Endothelial cell of coronary artery (primary cell): ENCODE results near the gene SLC15A2. TPM values are rescaled to one million over a fixed set of nuclear protein-coding genes. Genes with fewer than 3 reads are reported as not detected.

Experiments
- total RNA-seq: library from RNA; depleted of rRNA; stranded (reverse); fragments of >200 nt; gene quantifications from 2 replicates; pipeline ENCODE4 v1.2.3, GENCODE V29; 2014

Gene SLC15A2, protein sequence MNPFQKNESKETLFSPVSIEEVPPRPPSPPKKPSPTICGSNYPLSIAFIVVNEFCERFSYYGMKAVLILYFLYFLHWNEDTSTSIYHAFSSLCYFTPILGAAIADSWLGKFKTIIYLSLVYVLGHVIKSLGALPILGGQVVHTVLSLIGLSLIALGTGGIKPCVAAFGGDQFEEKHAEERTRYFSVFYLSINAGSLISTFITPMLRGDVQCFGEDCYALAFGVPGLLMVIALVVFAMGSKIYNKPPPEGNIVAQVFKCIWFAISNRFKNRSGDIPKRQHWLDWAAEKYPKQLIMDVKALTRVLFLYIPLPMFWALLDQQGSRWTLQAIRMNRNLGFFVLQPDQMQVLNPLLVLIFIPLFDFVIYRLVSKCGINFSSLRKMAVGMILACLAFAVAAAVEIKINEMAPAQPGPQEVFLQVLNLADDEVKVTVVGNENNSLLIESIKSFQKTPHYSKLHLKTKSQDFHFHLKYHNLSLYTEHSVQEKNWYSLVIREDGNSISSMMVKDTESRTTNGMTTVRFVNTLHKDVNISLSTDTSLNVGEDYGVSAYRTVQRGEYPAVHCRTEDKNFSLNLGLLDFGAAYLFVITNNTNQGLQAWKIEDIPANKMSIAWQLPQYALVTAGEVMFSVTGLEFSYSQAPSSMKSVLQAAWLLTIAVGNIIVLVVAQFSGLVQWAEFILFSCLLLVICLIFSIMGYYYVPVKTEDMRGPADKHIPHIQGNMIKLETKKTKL
- total RNA-seq, result 0.09 and 0.75 TPM in 2 replicates

DNA sequence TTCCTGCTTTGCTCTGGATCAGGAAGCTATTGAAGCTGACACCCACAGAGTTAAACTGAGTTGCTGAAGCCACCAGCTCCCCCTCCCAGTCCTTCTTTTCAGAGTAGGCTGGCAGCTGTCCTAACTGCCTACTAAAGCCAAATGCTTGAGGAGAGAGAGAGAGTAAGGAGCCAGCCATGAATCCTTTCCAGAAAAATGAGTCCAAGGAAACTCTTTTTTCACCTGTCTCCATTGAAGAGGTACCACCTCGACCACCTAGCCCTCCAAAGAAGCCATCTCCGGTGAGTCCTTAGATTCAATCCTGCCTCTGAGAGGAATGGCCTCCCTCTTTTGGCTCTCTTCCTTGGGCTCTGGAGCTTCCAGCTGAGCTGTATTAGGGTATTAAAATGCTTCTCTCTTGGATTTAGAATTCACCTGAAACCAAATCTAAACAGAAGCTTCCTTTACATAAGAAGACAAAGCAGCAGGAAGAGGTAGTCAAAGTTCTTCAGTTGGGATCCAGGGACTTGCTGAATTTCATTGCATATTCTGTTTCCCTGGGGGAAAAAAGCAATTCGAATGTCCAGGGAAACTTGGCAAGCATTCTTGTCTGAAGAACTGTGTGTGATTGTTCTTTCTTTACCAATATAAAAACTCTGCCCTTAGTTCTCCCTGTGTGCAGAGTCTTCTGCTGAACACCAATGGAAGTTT lies at the start of gene SLC15A2:
Gene SLC15A2 (plus strand): TSS at position 101 of the 690 bp plus-strand sequence. CDS start 76 bp downstream, at position 177.

Other genes with a start within 250 kb of the SLC15A2 start
- 53.7 and 65.9 TPM in 2 replicates for gene HCLS1, start 233.5 kb upstream of the SLC15A2 start, total RNA-seq
- gene GOLGB1, start 144.7 kb upstream of the SLC15A2 start, total RNA-seq, result 46.2 TPM in 2 replicates
- 13.5 and 18.6 TPM in 2 replicates for gene IQCB1, start 59.3 kb upstream of the SLC15A2 start, total RNA-seq
- 2.0 and 3.1 TPM in 2 replicates for gene EAF2, start 59.2 kb upstream of the SLC15A2 start, total RNA-seq
- not detected in 2 replicates for gene ILDR1, start 127.8 kb downstream of the SLC15A2 start, total RNA-seq
- under 0.01 TPM in 1 of 2 replicates, not detected in the other for gene CD86, start 161.0 kb downstream of the SLC15A2 start, total RNA-seq